SU-DHL-6 (cell line): ENCODE data around the gene TRAPPC2.
A peak's percentile ranks its signal among the peaks of the same experiment; 100 is the strongest.

Source experiments
- H2AFZ ChIP-seq: fragments of 200-600 bp; sonication (generic); 2 replicates; pipeline ENCODE4 v1.6.1; 2014; ENCODE audit warnings: low read depth, mild to moderate bottlenecking, moderate library complexity, mixed read lengths, antibody characterized with exemption, low read length; ENCODE audit not compliant: severe bottlenecking
- H3F3A ChIP-seq: fragments of 200-600 bp; shearing (Covaris generic); 2 replicates; pipeline ENCODE4 v1.6.0; 2016; ENCODE audit warnings: antibody characterized with exemption, mild to moderate bottlenecking; ENCODE audit not compliant: insufficient read depth
- H3K27ac ChIP-seq: fragments of 200-600 bp; sonication (generic); 2 replicates; pipeline ENCODE4 v1.5.1; 2016; ENCODE audit warnings: low read depth, mild to moderate bottlenecking, low read length, moderate library complexity, mixed read lengths
- H3K27me3 ChIP-seq: fragments of 200-600 bp; sonication (generic), shearing (Covaris generic); 2 replicates; pipeline ENCODE4 v1.6.0; 2014; ENCODE audit warnings: mild to moderate bottlenecking, low read length
- H3K36me3 ChIP-seq: fragments of 200-600 bp; sonication (generic); 2 replicates; pipeline ENCODE4 v1.6.1; 2014; ENCODE audit warnings: mild to moderate bottlenecking, low read length, mixed read lengths
- H3K4me2 ChIP-seq: fragments of 300-600, 200-600 bp; shearing (Covaris generic), sonication (generic); 2 replicates; pipeline ENCODE4 v1.6.0; 2014; ENCODE audit warnings: low read length, low read depth, mild to moderate bottlenecking; ENCODE audit not compliant: poor library complexity, severe bottlenecking
- H3K4me3 ChIP-seq: fragments of 200-600 bp; sonication (generic); 2 replicates; pipeline ENCODE4 v1.5.1; 2014; ENCODE audit warnings: antibody characterized with exemption, low read length, mild to moderate bottlenecking, mixed read lengths; ENCODE audit not compliant: insufficient read depth, poor library complexity, severe bottlenecking
- H3K79me2 ChIP-seq: fragments of 200-600 bp; sonication (generic); 2 replicates; pipeline ENCODE4 v1.6.1; 2014; ENCODE audit warnings: mild to moderate bottlenecking, low read length, moderate library complexity; ENCODE audit not compliant: insufficient read depth
- H3K9ac ChIP-seq: fragments of 200-600 bp; sonication (generic); 2 replicates; pipeline ENCODE4 v1.7.0; 2014; ENCODE audit warnings: mild to moderate bottlenecking, low read length
- H3K9me2 ChIP-seq: fragments of 200-600 bp; sonication (generic); replicated peaks from 2 replicates; pipeline ENCODE4 v1.6.1; 2014; ENCODE audit warnings: low read length; ENCODE audit not compliant: insufficient read depth
- H3K9me3 ChIP-seq: fragments of 200-600 bp; sonication (generic); 2 replicates; pipeline ENCODE4 v1.6.1; 2014; ENCODE audit warnings: low read length, mixed read lengths; ENCODE audit not compliant: insufficient read depth
- H4K20me1 ChIP-seq: fragments of 200-600 bp; sonication (generic); 2 replicates; pipeline ENCODE4 v1.6.1; 2014; ENCODE audit warnings: low read depth, mild to moderate bottlenecking, antibody characterized with exemption, low read length, moderate library complexity, mixed read lengths
- EZH2phosphoT487 ChIP-seq: fragments of 200-600 bp; sonication (generic), shearing (Covaris generic); conservative IDR thresholded peaks from 2 replicates; pipeline ENCODE4 v1.6.1; 2018; ENCODE audit warnings: mild to moderate bottlenecking, antibody characterized with exemption, low read length, moderate library complexity, mixed read lengths
- TF ChIP-seq, protein P1 (sequence below): fragments of 200-600 bp; sonication (generic); IDR thresholded peaks from one replicate; pipeline ENCODE4 v1.5.1; 2017; ENCODE audit warnings: antibody characterized with exemption, mild to moderate bottlenecking, low read length, moderate library complexity; ENCODE audit not compliant: insufficient read depth, poor library complexity, severe bottlenecking

Gene TRAPPC2

DNA sequence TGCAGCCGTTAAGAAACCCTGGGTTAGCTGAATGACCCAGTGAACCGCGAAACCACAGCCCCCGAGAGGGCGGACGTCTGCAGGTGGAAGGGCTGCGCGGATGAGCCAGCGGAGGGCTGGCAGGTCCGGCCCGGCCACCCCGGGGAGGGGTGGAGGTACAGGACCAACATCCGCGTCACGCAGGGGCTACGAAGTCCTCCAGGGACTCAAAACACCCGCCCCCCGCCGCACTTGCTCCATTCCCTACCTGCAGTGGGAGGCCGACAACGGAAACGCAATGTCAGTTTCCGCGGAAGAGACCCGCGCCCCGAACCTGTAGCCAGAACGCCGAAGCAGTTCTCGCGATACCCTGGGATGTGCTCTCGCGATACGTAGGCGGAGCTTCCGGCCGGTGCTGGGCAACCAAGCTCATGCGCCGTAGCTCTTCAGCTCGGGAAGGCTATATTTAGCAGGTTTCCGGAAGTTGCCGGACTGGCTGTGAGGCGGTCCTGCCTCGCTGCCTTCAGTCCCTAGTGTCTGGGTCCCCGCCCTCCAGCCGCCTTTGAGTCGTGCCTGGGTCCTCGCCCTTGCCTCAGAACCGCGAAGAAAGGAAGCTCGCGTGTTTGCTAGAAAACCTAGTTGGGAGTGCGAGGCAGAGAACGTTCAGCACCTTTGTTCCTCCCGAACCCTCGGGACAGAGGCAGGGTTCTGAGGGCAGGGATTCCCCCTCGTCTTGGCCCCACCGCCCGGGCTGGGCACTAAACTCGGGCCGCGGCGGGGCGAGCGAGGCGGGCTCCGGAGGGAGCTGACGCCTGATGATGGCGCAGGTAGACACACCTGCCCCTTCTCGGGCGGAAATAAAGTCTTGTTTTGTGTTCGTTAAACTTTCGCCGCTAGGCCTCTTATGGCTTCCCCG, at the start of gene TRAPPC2, which contains the start of gene OFD1:
TSS of gene TRAPPC2 (minus strand) at position 343 of the 895 bp plus-strand sequence. CDS start 14,657 bp downstream, outside the sequence.
TSS of gene OFD1 (plus strand) at position 471 of the 895 bp plus-strand sequence. CDS start at position 795, 324 bp downstream.
- peak within 1 kb of the TSS; percentile 80 for H3K9ac ChIP-seq
- no peaks in the 10 kb centered on the region for H3K9me2 ChIP-seq
- TF ChIP-seq, protein P1, sequence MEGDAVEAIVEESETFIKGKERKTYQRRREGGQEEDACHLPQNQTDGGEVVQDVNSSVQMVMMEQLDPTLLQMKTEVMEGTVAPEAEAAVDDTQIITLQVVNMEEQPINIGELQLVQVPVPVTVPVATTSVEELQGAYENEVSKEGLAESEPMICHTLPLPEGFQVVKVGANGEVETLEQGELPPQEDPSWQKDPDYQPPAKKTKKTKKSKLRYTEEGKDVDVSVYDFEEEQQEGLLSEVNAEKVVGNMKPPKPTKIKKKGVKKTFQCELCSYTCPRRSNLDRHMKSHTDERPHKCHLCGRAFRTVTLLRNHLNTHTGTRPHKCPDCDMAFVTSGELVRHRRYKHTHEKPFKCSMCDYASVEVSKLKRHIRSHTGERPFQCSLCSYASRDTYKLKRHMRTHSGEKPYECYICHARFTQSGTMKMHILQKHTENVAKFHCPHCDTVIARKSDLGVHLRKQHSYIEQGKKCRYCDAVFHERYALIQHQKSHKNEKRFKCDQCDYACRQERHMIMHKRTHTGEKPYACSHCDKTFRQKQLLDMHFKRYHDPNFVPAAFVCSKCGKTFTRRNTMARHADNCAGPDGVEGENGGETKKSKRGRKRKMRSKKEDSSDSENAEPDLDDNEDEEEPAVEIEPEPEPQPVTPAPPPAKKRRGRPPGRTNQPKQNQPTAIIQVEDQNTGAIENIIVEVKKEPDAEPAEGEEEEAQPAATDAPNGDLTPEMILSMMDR: no peak
- no peak for TF ChIP-seq EZH2phosphoT487
- peak within 1 kb of the TSS; percentile 98 for H3K4me2 ChIP-seq
- peaks cover 10% of the 10 kb centered on the region; the same call in 1 of the 2 replicates for H3K36me3 ChIP-seq
- H3F3A ChIP-seq: peaks cover 21% of the 10 kb centered on the region; the same call in 1 of the 2 replicates
- no peaks in the 10 kb centered on the region for H3K9me3 ChIP-seq
- H3K27ac ChIP-seq: peak within 1 kb of the TSS; percentile 95
- H3K4me3 ChIP-seq: peak within 1 kb of the TSS; percentile 78
- H3K27me3 ChIP-seq: no peaks in the 10 kb centered on the region
- peaks cover 58% of the 10 kb centered on the region for H3K79me2 ChIP-seq
- peak within 1 kb of the TSS; percentile 62 for H2AFZ ChIP-seq
- no peaks in the 10 kb centered on the region for H4K20me1 ChIP-seq

DNA sequence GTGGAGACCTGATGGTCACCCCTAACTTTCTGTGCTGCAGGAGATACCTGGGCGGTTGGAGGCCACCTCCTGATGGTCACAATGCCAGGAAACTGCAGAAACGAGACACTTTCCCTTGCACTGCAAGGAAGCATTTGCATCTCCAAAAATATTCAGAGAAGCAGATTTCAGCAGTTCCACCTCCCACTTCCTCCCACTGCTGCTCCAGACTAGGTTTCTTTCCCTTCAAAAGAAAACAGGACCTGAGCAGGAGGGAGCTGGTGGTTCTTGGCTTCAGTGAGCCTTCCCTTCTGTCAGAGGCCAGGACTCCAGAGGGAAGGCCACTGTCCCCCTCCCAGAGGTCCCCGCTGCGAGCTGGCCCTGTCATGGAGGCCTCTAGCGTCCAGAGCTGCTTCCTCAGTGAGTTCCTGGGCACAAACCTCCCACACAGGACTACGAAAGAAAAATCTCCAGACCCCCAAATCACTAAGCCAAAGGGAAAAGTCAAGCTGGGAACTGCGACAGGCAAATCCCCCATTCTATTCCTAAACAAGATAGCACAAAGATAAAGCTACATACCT, 46.5 kb upstream of the TRAPPC2 start:
- TF ChIP-seq, protein P1: no peak
- TF ChIP-seq EZH2phosphoT487: no peak
- H3K36me3 ChIP-seq: no peaks in the 10 kb centered on the region

DNA sequence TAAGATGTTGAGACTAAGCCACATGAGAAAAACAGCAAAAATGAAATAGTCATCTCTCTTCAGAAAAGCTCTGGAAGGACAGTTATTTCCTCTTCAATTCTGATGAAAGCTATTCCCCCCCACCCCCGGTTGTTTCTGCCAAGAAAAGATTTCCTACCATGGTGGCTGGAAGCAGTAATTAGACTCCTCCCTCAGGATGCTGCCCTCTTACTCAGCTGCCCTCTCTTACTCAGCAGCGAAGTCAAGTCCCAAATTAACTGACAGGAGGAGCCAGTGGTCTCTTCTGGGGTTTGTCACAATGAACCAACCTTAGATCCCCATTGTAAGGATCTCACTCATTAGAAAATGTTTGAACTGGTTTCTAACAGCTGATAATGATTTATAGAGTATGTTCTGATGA, 44.5 kb upstream of the TRAPPC2 start:
- H4K20me1 ChIP-seq: no peaks in the 10 kb centered on the region
- no peak overlapping the region for H2AFZ ChIP-seq
- H3K36me3 ChIP-seq: no peaks in the 10 kb centered on the region
- no peaks in the 10 kb centered on the region for H3K27me3 ChIP-seq
- no peaks in the 10 kb centered on the region for H3K79me2 ChIP-seq
- no peak overlapping the region for H3K4me3 ChIP-seq
- H3K4me2 ChIP-seq: no peak overlapping the region
- no peaks in the 10 kb centered on the region for H3K9me2 ChIP-seq
- H3K27ac ChIP-seq: no peak overlapping the region
- TF ChIP-seq EZH2phosphoT487: no peak
- TF ChIP-seq, protein P1: no peak
- H3F3A ChIP-seq: no peaks in the 10 kb centered on the region; the same call in 1 of the 2 replicates
- no peaks in the 10 kb centered on the region for H3K9me3 ChIP-seq
- H3K9ac ChIP-seq: no peak overlapping the region

More for the DNA sequence above, 46.5 kb upstream of the TRAPPC2 start:
- Histone ChIP-seq H3K9me2 (no peaks in the 10 kb centered on the region), H3K4me3 (no peak overlapping the region), H3K79me2 (no peaks in the 10 kb centered on the region), H3K9me3 (no peaks in the 10 kb centered on the region), H4K20me1 (no peaks in the 10 kb centered on the region), H3K9ac (no peak overlapping the region), H3K27me3 (no peaks in the 10 kb centered on the region), H3F3A (no peaks in the 10 kb centered on the region; the same call in 1 of the 2 replicates), H3K4me2 (no peak overlapping the region), H3K27ac (no peak overlapping the region), H2AFZ (no peak overlapping the region)
